GM12878 (cell line): ENCODE results near the gene EIF2D. TPM values are rescaled to one million over a fixed set of nuclear protein-coding genes. Genes with fewer than 3 reads are reported as not detected.
A peak's percentile ranks its signal among the peaks of the same experiment; 100 is the strongest.

Experiments
- ATAC-seq: fragments of 200-7000 bp; cut with Tn5 transposase; 3 replicates; pipeline ENCODE4 v1.9.1; 2020; ENCODE audit warnings: mild to moderate bottlenecking, moderate library complexity
- BruUV-seq: library from RNA; stranded (reverse); fragments of 400-500 nt; replicated peaks from 2 replicates; lab custom pipeline; 2021; lab: Mats Ljungman, UMichigan
- CTCF ChIA-PET: fragments of 300-600 bp; sonication (Branson Sonifier 250); formaldehyde crosslinking; extraction: SDS; loops from one replicate; lab custom pipeline; 2021; ENCODE audit warnings: inconsistent platforms; lab: Yijun Ruan, JAX
- POLR2A ChIA-PET: fragments of 350-600 bp; formaldehyde crosslinking; extraction: SDS; loops from one replicate; lab custom pipeline; 2021; ENCODE audit warnings: inconsistent platforms; lab: Charles Lee
- RAD21 ChIA-PET: fragments of 300-600 bp; sonication (Branson Sonifier 250); formaldehyde crosslinking; loops from one replicate; lab custom pipeline; 2023; ENCODE audit warnings: antibody characterized with exemption; ENCODE audit not compliant: unreplicated experiment; lab: Charles Lee
- SMC1A ChIA-PET: fragments of 300-600 bp; sonication (Branson Sonifier 250); formaldehyde crosslinking; loops from one replicate; lab custom pipeline; 2023; ENCODE audit not compliant: unreplicated experiment, uncharacterized antibody; lab: Charles Lee
- DNase-seq: peaks from one replicate; pipeline ENCODE4 v3.0.0-alpha.2; 2011; ENCODE audit warnings: low read depth, low spot score
- FAIRE-seq: peaks from 3 replicates; lab custom pipeline; 2011; peaks lifted over from hg19 to GRCh38; lab: Jason Lieb, UNC
- H2AFZ ChIP-seq: 2 replicates; pipeline ENCODE4 v1.6.0; 2011; ENCODE audit warnings: low read depth, low read length, control low read depth; ENCODE audit not compliant: control insufficient read depth
- H3K27ac ChIP-seq: 2 replicates; pipeline ENCODE4 v1.5.1; 2011; ENCODE audit warnings: control low read depth; ENCODE audit not compliant: control insufficient read depth, insufficient read depth
- H3K27me3 ChIP-seq, 2 experiments: replicated peaks in 1 of 2; 2 replicates each; pipeline versions ENCODE4 v1.6.0 to v1.6.1; 2011; ENCODE audit warnings: low read length in 1 of 2; ENCODE audit not compliant: control insufficient read depth in 2 of 2, insufficient read depth in 2 of 2
- H3K36me3 ChIP-seq, 2 experiments: 2 replicates each; pipeline ENCODE4 v1.5.1; 2011; ENCODE audit warnings: low read length in 1 of 2; ENCODE audit not compliant: control insufficient read depth in 2 of 2, insufficient read depth in 2 of 2
- H3K4me1 ChIP-seq: 2 replicates; pipeline ENCODE4 v1.6.1; 2011; ENCODE audit warnings: mild to moderate bottlenecking, low read length, moderate library complexity, mixed read lengths; ENCODE audit not compliant: control insufficient read depth, insufficient read depth
- H3K4me2 ChIP-seq: 2 replicates; pipeline ENCODE4 v1.6.0; 2011; ENCODE audit warnings: control low read depth; ENCODE audit not compliant: control insufficient read depth, insufficient read depth
- H3K4me3 ChIP-seq: fragments of 200-600 bp; sonication (generic); 2 replicates; pipeline ENCODE4 v1.5.1; 2016
- H3K79me2 ChIP-seq: 2 replicates; pipeline ENCODE4 v1.6.0; 2011; ENCODE audit warnings: low read length; ENCODE audit not compliant: control insufficient read depth, insufficient read depth
- H3K9ac ChIP-seq: 2 replicates; pipeline ENCODE4 v1.8.0; 2011; ENCODE audit warnings: low read length, control low read depth, mixed read lengths; ENCODE audit not compliant: control insufficient read depth, insufficient read depth
- H3K9me3 ChIP-seq: replicated peaks from 3 replicates; pipeline ENCODE4 v1.5.1; 2011; ENCODE audit warnings: mild to moderate bottlenecking, low read length; ENCODE audit not compliant: control insufficient read depth, insufficient read depth
- H4K20me1 ChIP-seq: 2 replicates; pipeline ENCODE4 v1.6.0; 2011; ENCODE audit not compliant: control insufficient read depth, insufficient read depth
- KDM1A ChIP-seq: fragments of 200-600 bp; sonication (generic); IDR thresholded peaks from 2 replicates; pipeline ENCODE4 v1.6.1; 2016; ENCODE audit warnings: borderline replicate concordance
- NKRF ChIP-seq: fragments of 450-650 bp; conservative IDR thresholded peaks from 2 replicates; pipeline ENCODE4 v1.6.1; 2017; ENCODE audit warnings: mild to moderate bottlenecking, moderate library complexity
- NR2C1 ChIP-seq: fragments of 450-650 bp; IDR thresholded peaks from 2 replicates; pipeline ENCODE4 v1.6.1; 2017; ENCODE audit warnings: antibody characterized with exemption, mild to moderate bottlenecking, moderate library complexity
- NR2F1 ChIP-seq: fragments of 450-650 bp; conservative IDR thresholded peaks from 2 replicates; pipeline ENCODE4 v1.6.1; 2017; ENCODE audit warnings: mild to moderate bottlenecking
- PAX5 ChIP-seq: IDR thresholded peaks from 2 replicates; pipeline ENCODE4 v1.6.1; 2011; ENCODE audit warnings: low read depth, low read length, borderline replicate concordance
- PAX8 ChIP-seq: fragments of 450-650 bp; IDR thresholded peaks from 2 replicates; pipeline ENCODE4 v1.6.1; 2017; ENCODE audit warnings: mild to moderate bottlenecking, moderate library complexity
- RUNX3 ChIP-seq: IDR thresholded peaks from 2 replicates; pipeline ENCODE4 v1.6.1; 2012; ENCODE audit warnings: low read length, inconsistent platforms
- SMAD1 ChIP-seq: fragments of 450-650 bp; IDR thresholded peaks from 2 replicates; pipeline ENCODE4 v1.6.1; 2018; ENCODE audit warnings: mild to moderate bottlenecking, low read depth; ENCODE audit not compliant: partially characterized antibody
- SREBF2 ChIP-seq: IDR thresholded peaks from 2 replicates; pipeline ENCODE4 v1.6.1; 2012; ENCODE audit warnings: mild to moderate bottlenecking, low read length
- ZBED1 ChIP-seq: IDR thresholded peaks from 2 replicates; pipeline ENCODE4 v1.6.1; 2016; ENCODE audit warnings: borderline replicate concordance
- ZBTB4 ChIP-seq: fragments of 450-650 bp; formaldehyde crosslinking; IDR thresholded peaks from 2 replicates; pipeline ENCODE4 v1.4.0; 2022; ENCODE audit warnings: mild to moderate bottlenecking, moderate library complexity
- ZBTB40 ChIP-seq: fragments of 450-650 bp; IDR thresholded peaks from 2 replicates; pipeline ENCODE4 v1.6.1; 2016; ENCODE audit warnings: mild to moderate bottlenecking, moderate library complexity, borderline replicate concordance
- WGBS: methylation state at CpG from one replicate; pipeline ENCODE4 v1.1.6; 2016; ENCODE audit warnings: low lambda C conversion rate; ENCODE audit not compliant: insufficient replicate concordance, insufficient coverage; ENCODE audit errors: missing lambda C conversion rate; 5-methylcytosine and 5-hydroxymethylcytosine counted together
- in situ Hi-C: fragments of 300-500 bp; cut with MboI; formaldehyde crosslinking; loops from 9 replicates; pipeline ENCODE4 v1.14.3; 2018; ENCODE audit warnings: mixed read lengths
- intact Hi-C: fragments of 100-400 bp; cut with micrococcal nuclease; formaldehyde crosslinking; loops from one replicate; pipeline ENCODE4 v1.14.2; 2022; ENCODE audit not compliant: unreplicated experiment
- polyA plus RNA-seq, 11 experiments: library from polyadenylated mRNA; depleted of rRNA in 4 of 11; unstranded in 6 of 11; stranded (reverse) in 5 of 11; fragments of >200 nt; fragmentation: Nextera tagmentation in 4 of 11; fragmentation: Illumina TruSeq in 1 of 11; extraction: Ambion mirVana in 4 of 11; extraction: Trizol in 1 of 11; gene quantifications; 1 replicate in 1 of 11; 2 replicates in 10 of 11; pipeline versions ENCODE4 v1.2.1 to v1.2.3, GENCODE V29; 2011 to 2016; ENCODE audit warnings: inconsistent platforms in 2 of 11, missing spikeins in 2 of 11, low read depth in 1 of 11
- total RNA-seq, 4 experiments: library from RNA; depleted of rRNA in 3 of 4; stranded (reverse); fragments of >200 nt in 3 of 4; fragmentation: Illumina TruSeq in 1 of 4; extraction: Trizol in 1 of 4; gene quantifications; 2 replicates each; pipeline versions ENCODE4 v1.2.1 to v1.2.3, GENCODE V29; 2013 to 2021

Gene EIF2D
- total and polyA plus RNA-seq, 10 of the 15 experiments (the other 5 are each of a cell fraction or from before 2014, with no cell fraction given), result 65.2 to 133 (median 79.0) TPM

- Histone ChIP-seq H3K4me2 (peak overlapping the region; percentile 84; the same call in 1 of the 2 replicates), H2AFZ (peak overlapping the region; percentile 45; the same call in 1 of the 2 replicates), H3K9ac (peak overlapping the region; percentile 98), H3K27ac (peak overlapping the region; percentile 98), H4K20me1 (no peaks in the 10 kb centered on the region), H3K36me3 (no peaks in the 10 kb centered on the region), H3K4me3 (no peak overlapping the region), H3K79me2 (peaks cover 42% of the 10 kb centered on the region), H3K9me3 (no peaks in the 10 kb centered on the region), H3K4me1 (peaks cover 25% of the 10 kb centered on the region), H3K27me3 (no peaks in the 10 kb centered on the region)
- POLR2A ChIA-PET, result interaction anchor here (0.7 to 7.0 kb wide), 16 partner anchors 8 to 89 kb away, joined by 3 to 66 read pairs (median 8); partner anchors contain the start of genes IKBKE and RASSF5
- CTCF ChIA-PET, result interaction anchor here (0.6 to 18.4 kb wide), 25 partner anchors 10 to 324 kb away, joined by 3 to 330 read pairs (median 6); partner anchors contain the start of genes EIF2D, IKBKE and RASSF5
- no peak for ATAC-seq
- 95% methylated on average over 1 of the region's 1 CpG for WGBS
- no TSS peak for BruUV-seq
- DNase-seq, result no peak
- SMC1A ChIA-PET, result interaction anchor here (0.7 to 21.1 kb wide), 15 partner anchors 9 to 180 kb away, joined by 3 to 476 read pairs (median 7); partner anchors contain the start of genes IKBKE and RASSF5
- intact Hi-C loops, result loop anchor here (5.0 kb wide), 2 partner anchors 83 to 127 kb away; partner anchors contain the start of genes IKBKE and MAPKAPK2
- in situ Hi-C loops, result no loop called here
- RAD21 ChIA-PET, result interaction anchor here (0.7 to 9.0 kb wide), 20 partner anchors 8 to 180 kb away, joined by 3 to 95 read pairs (median 6); partner anchors contain the start of gene IKBKE
- FAIRE-seq, result no peak
- TF ChIP-seq PAX5 (no peak), SREBF2 (no peak), ZBTB40 (no peak), ZBED1 (no peak), KDM1A (no peak), NR2F1 (no peak), RUNX3 (no peak), SMAD1 (no peak), NR2C1 (no peak), ZBTB4 (CRISPR knock-in tag) (no peak), NKRF (no peak), PAX8 (no peak)
Observed at GRCh38 chr1:206554701-206555472, 57.4 kb downstream of the EIF2D start.
